ENCODE results near the gene SGO2.
"Not testable (repeated sequence)": the region's sequence is repeated elsewhere in the genome, so short reads cannot be mapped to it uniquely, and the experiment has no call there.

Gene SGO2

GRCh38 chr2:200596774-200597570 is 71.0 kb downstream of the SGO2 start:
- no peak for DNase-seq (ENCODE audit: low spot score)

GRCh38 chr2:200599206-200599605 is 73.2 kb downstream of the SGO2 start:
- no peak for DNase-seq (ENCODE audit: low spot score)

GRCh38 chr2:200600549-200601225 is 74.7 kb downstream of the SGO2 start:
- DNase-seq (ENCODE audit: low spot score), result no peak

- no peak for DNase-seq (ENCODE audit: low spot score)
Measured at GRCh38 chr2:200602584-200602983, 76.6 kb downstream of the SGO2 start.

GRCh38 chr2:200603972-200604371 is 78.0 kb downstream of the SGO2 start:
- no peak for DNase-seq (ENCODE audit: low spot score)

GRCh38 chr2:200604571-200605255 is 78.7 kb downstream of the SGO2 start:
- no peak for DNase-seq (ENCODE audit: low spot score)

GRCh38 chr2:200608341-200609027 is 82.5 kb downstream of the SGO2 start:
- DNase-seq (ENCODE audit: low spot score), result no peak

GRCh38 chr2:200609028-200609614 is 83.1 kb downstream of the SGO2 start:
- no peak for DNase-seq (ENCODE audit: low spot score)

GRCh38 chr2:200610217-200610616 is 84.2 kb downstream of the SGO2 start:
- DNase-seq (ENCODE audit: low spot score), result not testable (repeated sequence)

- DNase-seq (ENCODE audit: low spot score), result no peak
Measured at GRCh38 chr2:200613692-200614091, 87.7 kb downstream of the SGO2 start.

GRCh38 chr2:200614249-200614648 is 88.2 kb downstream of the SGO2 start:
- no peak for DNase-seq (ENCODE audit: low spot score)

- no peak for DNase-seq (ENCODE audit: low spot score)
Measured at GRCh38 chr2:200615247-200615646, 89.2 kb downstream of the SGO2 start.

GRCh38 chr2:200616193-200616592 is 90.2 kb downstream of the SGO2 start:
- no peak for DNase-seq (ENCODE audit: low spot score)

- no peak for DNase-seq (ENCODE audit: low spot score)
Measured at GRCh38 chr2:200616656-200617055, 90.6 kb downstream of the SGO2 start.

- no peak for DNase-seq (ENCODE audit: low spot score)
Measured at GRCh38 chr2:200617156-200618053, 91.4 kb downstream of the SGO2 start.

- no peak for DNase-seq (ENCODE audit: low spot score)
Measured at GRCh38 chr2:200618054-200618419, 92.0 kb downstream of the SGO2 start.

GRCh38 chr2:200618590-200619021 is 92.6 kb downstream of the SGO2 start:
- DNase-seq (ENCODE audit: low spot score), result no peak

- DNase-seq (ENCODE audit: low spot score), result no peak
Measured at GRCh38 chr2:200619279-200619678, 93.3 kb downstream of the SGO2 start.

GRCh38 chr2:200620606-200621390 is 94.8 kb downstream of the SGO2 start:
- no peak for DNase-seq (ENCODE audit: low spot score)

- no peak for DNase-seq (ENCODE audit: low spot score)
Measured at GRCh38 chr2:200622106-200622505, 96.1 kb downstream of the SGO2 start.

Data from CD4-positive, alpha-beta T cell treated with Interleukin-6 at 100 ng/mL for 8 hours (primary cell).